ENCODE data around the gene MEGF11.
"Not testable (repeated sequence)": the region's sequence is repeated elsewhere in the genome, so short reads cannot be mapped to it uniquely, and the experiment has no call there.

Gene MEGF11

GRCh38 chr15:66251065-66251789, 2.3 kb downstream of the MEGF11 start:
- H3K4me3 ChIP-seq (ENCODE audit: low read length) = no peak overlapping the region
- H4K5ac ChIP-seq (ENCODE audit: low read length) = no peak overlapping the region
- H3K4ac ChIP-seq (ENCODE audit: low read depth, low read length) = no peak overlapping the region
- no peak overlapping the region for H3K18ac ChIP-seq (ENCODE audit: low read length)
- peaks cover 3% of the 10 kb centered on the region for H3K4me1 ChIP-seq (ENCODE audit: control insufficient read depth, low read depth, low read length)
- no peaks in the 10 kb centered on the region for H3K79me1 ChIP-seq (ENCODE audit: low read length)
- no peak overlapping the region for H2BK120ac ChIP-seq (ENCODE audit: low read depth, low read length)
- peak overlapping the region; percentile 67 for H3K4me2 ChIP-seq (ENCODE audit: low read length)
- DNase-seq = no peak
- no peak overlapping the region for H2AK5ac ChIP-seq (ENCODE audit: low read length)
- no peak overlapping the region for H3K23ac ChIP-seq (ENCODE audit: low read length)
- H2BK5ac ChIP-seq (ENCODE audit: low read length) = no peak overlapping the region
- H3K27ac ChIP-seq (ENCODE audit: low read depth, low read length) = no peak overlapping the region
- H3K9ac ChIP-seq (ENCODE audit: low read length) = no peak overlapping the region
- no peak overlapping the region for H2BK15ac ChIP-seq (replicated peaks; ENCODE audit: low read depth)
- no peak overlapping the region for H3K56ac ChIP-seq (ENCODE audit: low read length)
- no peaks in the 10 kb centered on the region for H3K36me3 ChIP-seq (ENCODE audit: control insufficient read depth, insufficient read depth, low read length)
- no CpG with 5 or more reads among the region's 10 CpGs for WGBS (ENCODE audit: extremely low coverage, insufficient coverage, low lambda C conversion rate)
- H3K79me2 ChIP-seq (ENCODE audit: control insufficient read depth, insufficient read depth, low read length) = no peaks in the 10 kb centered on the region
- peaks cover 23% of the 10 kb centered on the region for H3K27me3 ChIP-seq (ENCODE audit: insufficient read depth, low read length, poor library complexity)
- H4K8ac ChIP-seq (ENCODE audit: low read depth, low read length) = no peak overlapping the region

GRCh38 chr15:66249605-66250174, 3.9 kb downstream of the MEGF11 start:
- H3K9ac ChIP-seq (ENCODE audit: low read length) = no peak overlapping the region
- no peak for DNase-seq
- no peaks in the 10 kb centered on the region for H3K79me1 ChIP-seq (ENCODE audit: low read length)
- no peak overlapping the region for H3K18ac ChIP-seq (ENCODE audit: low read length)
- H3K4me1 ChIP-seq (ENCODE audit: control insufficient read depth, low read depth, low read length) = peaks cover 3% of the 10 kb centered on the region
- no peak overlapping the region for H2BK5ac ChIP-seq (ENCODE audit: low read length)
- no peak overlapping the region for H3K4ac ChIP-seq (ENCODE audit: low read depth, low read length)
- H3K27ac ChIP-seq (ENCODE audit: low read depth, low read length) = no peak overlapping the region
- no peaks in the 10 kb centered on the region for H3K79me2 ChIP-seq (ENCODE audit: control insufficient read depth, insufficient read depth, low read length)
- no CpG with 5 or more reads among the region's 2 CpGs for WGBS (ENCODE audit: extremely low coverage, insufficient coverage, low lambda C conversion rate)
- no peak overlapping the region for H4K8ac ChIP-seq (ENCODE audit: low read depth, low read length)
- no peak overlapping the region for H3K4me2 ChIP-seq (ENCODE audit: low read length)
- H2BK120ac ChIP-seq (ENCODE audit: low read depth, low read length) = no peak overlapping the region
- no peaks in the 10 kb centered on the region for H3K36me3 ChIP-seq (ENCODE audit: control insufficient read depth, insufficient read depth, low read length)
- H4K5ac ChIP-seq (ENCODE audit: low read length) = no peak overlapping the region
- no peak overlapping the region for H3K4me3 ChIP-seq (ENCODE audit: low read length)
- H3K27me3 ChIP-seq (ENCODE audit: insufficient read depth, low read length, poor library complexity) = peaks cover 10% of the 10 kb centered on the region
- H3K23ac ChIP-seq (ENCODE audit: low read length) = no peak overlapping the region
- H3K56ac ChIP-seq (ENCODE audit: low read length) = no peak overlapping the region
- H2BK15ac ChIP-seq (replicated peaks; ENCODE audit: low read depth) = no peak overlapping the region
- H2AK5ac ChIP-seq (ENCODE audit: low read length) = no peak overlapping the region

- Histone ChIP-seq H3K23ac (ENCODE audit: low read length) (no peak overlapping the region), H2BK15ac (replicated peaks; ENCODE audit: low read depth) (no peak overlapping the region), H3K79me2 (ENCODE audit: control insufficient read depth, insufficient read depth, low read length) (no peaks in the 10 kb centered on the region), H3K79me1 (ENCODE audit: low read length) (no peaks in the 10 kb centered on the region), H4K8ac (ENCODE audit: low read depth, low read length) (no peak overlapping the region), H3K27ac (ENCODE audit: low read depth, low read length) (no peak overlapping the region), H3K27me3 (ENCODE audit: insufficient read depth, low read length, poor library complexity) (peaks cover 10% of the 10 kb centered on the region), H2BK120ac (ENCODE audit: low read depth, low read length) (no peak overlapping the region), H3K4me3 (ENCODE audit: low read length) (no peak overlapping the region), H4K5ac (ENCODE audit: low read length) (no peak overlapping the region), H2BK5ac (ENCODE audit: low read length) (no peak overlapping the region), H3K4ac (ENCODE audit: low read depth, low read length) (no peak overlapping the region), H3K4me1 (ENCODE audit: control insufficient read depth, low read depth, low read length) (peaks cover 3% of the 10 kb centered on the region), H3K56ac (ENCODE audit: low read length) (no peak overlapping the region), H3K4me2 (ENCODE audit: low read length) (no peak overlapping the region), H3K18ac (ENCODE audit: low read length) (no peak overlapping the region), H2AK5ac (ENCODE audit: low read length) (no peak overlapping the region), H3K9ac (ENCODE audit: low read length) (no peak overlapping the region), H3K36me3 (ENCODE audit: control insufficient read depth, insufficient read depth, low read length) (no peaks in the 10 kb centered on the region)
- WGBS (ENCODE audit: extremely low coverage, insufficient coverage, low lambda C conversion rate) = no CpG with 5 or more reads among the region's 1 CpG
- no peak for DNase-seq
Observed at GRCh38 chr15:66246937-66247336, 6.6 kb downstream of the MEGF11 start.

DNA sequence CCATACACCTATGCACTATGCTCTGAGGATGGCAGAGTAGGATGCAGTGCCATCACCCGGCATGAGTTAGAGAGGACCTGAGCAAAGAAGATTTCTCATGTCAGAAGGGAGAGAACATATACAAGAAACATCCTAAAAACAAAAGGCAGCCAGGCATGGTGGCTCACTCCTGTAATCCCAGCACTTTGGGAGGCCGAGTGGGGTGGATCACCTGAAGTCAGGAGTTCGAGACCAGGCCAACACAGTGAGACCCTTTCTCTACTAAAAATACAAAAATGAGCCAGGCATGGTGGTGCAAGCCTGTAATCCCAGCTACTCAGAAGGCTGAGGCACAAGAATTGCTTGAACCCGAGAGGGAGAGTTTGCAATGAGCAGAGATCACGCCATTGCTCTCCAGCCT, 7.7 kb downstream of the MEGF11 start:
- H2BK120ac ChIP-seq (ENCODE audit: low read depth, low read length); H2BK15ac ChIP-seq (replicated peaks; ENCODE audit: low read depth); DNase-seq; H3K27me3 ChIP-seq (ENCODE audit: insufficient read depth, low read length, poor library complexity); H3K23ac ChIP-seq (ENCODE audit: low read length); H3K56ac ChIP-seq (ENCODE audit: low read length); H3K79me2 ChIP-seq (ENCODE audit: control insufficient read depth, insufficient read depth, low read length); H3K9ac ChIP-seq (ENCODE audit: low read length); H3K4ac ChIP-seq (ENCODE audit: low read depth, low read length); H3K27ac ChIP-seq (ENCODE audit: low read depth, low read length); H3K36me3 ChIP-seq (ENCODE audit: control insufficient read depth, insufficient read depth, low read length); H3K79me1 ChIP-seq (ENCODE audit: low read length); H3K4me3 ChIP-seq (ENCODE audit: low read length); H2BK5ac ChIP-seq (ENCODE audit: low read length); H4K5ac ChIP-seq (ENCODE audit: low read length); H3K4me1 ChIP-seq (ENCODE audit: control insufficient read depth, low read depth, low read length); H2AK5ac ChIP-seq (ENCODE audit: low read length); H4K8ac ChIP-seq (ENCODE audit: low read depth, low read length); H3K18ac ChIP-seq (ENCODE audit: low read length); H3K4me2 ChIP-seq (ENCODE audit: low read length): not testable (repeated sequence)
- no CpG with 5 or more reads among the region's 5 CpGs for whole genome bisulfite sequencing (ENCODE audit: extremely low coverage, insufficient coverage, low lambda C conversion rate)

DNA sequence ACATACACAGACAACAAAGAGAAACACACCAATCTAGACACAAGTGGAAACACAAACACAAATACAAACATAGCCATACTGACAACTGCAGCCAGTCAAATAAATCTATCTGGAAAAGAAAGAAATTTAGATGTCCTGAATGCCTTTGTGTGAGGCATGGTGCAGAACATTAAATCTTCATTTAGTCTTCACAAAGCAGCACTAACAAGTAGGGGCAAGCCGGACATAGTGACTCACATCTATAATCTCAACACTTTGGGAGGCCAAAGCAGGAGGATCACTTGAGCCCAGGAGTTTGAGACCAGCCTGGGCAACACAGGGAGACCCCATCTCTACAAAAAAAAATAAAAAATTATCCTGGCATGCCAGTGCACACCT, 11.7 kb downstream of the MEGF11 start:
- H3K18ac ChIP-seq (ENCODE audit: low read length) = no peak overlapping the region
- no peaks in the 10 kb centered on the region for H3K36me3 ChIP-seq (ENCODE audit: control insufficient read depth, insufficient read depth, low read length)
- no peak overlapping the region for H2BK120ac ChIP-seq (ENCODE audit: low read depth, low read length)

More for the DNA sequence above, 11.7 kb downstream of the MEGF11 start:
- Histone ChIP-seq H3K27me3 (ENCODE audit: insufficient read depth, low read length, poor library complexity) (no peaks in the 10 kb centered on the region), H3K9ac (ENCODE audit: low read length) (no peak overlapping the region), H3K4me3 (ENCODE audit: low read length) (no peak overlapping the region), H3K27ac (ENCODE audit: low read depth, low read length) (no peak overlapping the region), H2BK5ac (ENCODE audit: low read length) (peak overlapping the region; percentile 13), H3K23ac (ENCODE audit: low read length) (no peak overlapping the region), H3K79me1 (ENCODE audit: low read length) (no peaks in the 10 kb centered on the region), H3K4me1 (ENCODE audit: control insufficient read depth, low read depth, low read length) (peaks cover 10% of the 10 kb centered on the region), H3K4me2 (ENCODE audit: low read length) (no peak overlapping the region), H2AK5ac (ENCODE audit: low read length) (peak overlapping the region; percentile 78), H3K56ac (ENCODE audit: low read length) (peak overlapping the region; percentile 22), H4K5ac (ENCODE audit: low read length) (no peak overlapping the region), H4K8ac (ENCODE audit: low read depth, low read length) (no peak overlapping the region), H2BK15ac (replicated peaks; ENCODE audit: low read depth) (no peak overlapping the region), H3K4ac (ENCODE audit: low read depth, low read length) (no peak overlapping the region), H3K79me2 (ENCODE audit: control insufficient read depth, insufficient read depth, low read length) (no peaks in the 10 kb centered on the region)
- whole genome bisulfite sequencing (ENCODE audit: extremely low coverage, insufficient coverage, low lambda C conversion rate) = no CpG with 5 or more reads among the region's 1 CpG
- no peak for DNase-seq
